ENCODE data around the gene NBDY. TPM values are rescaled to one million over a fixed set of nuclear protein-coding genes. Genes with fewer than 3 reads are reported as not detected.
"Not testable (repeated sequence)": the region's sequence is repeated elsewhere in the genome, so short reads cannot be mapped to it uniquely, and the experiment has no call there.

NBDY gene
- total RNA-seq, 1 donor from 2014 or later, result 2.4 TPM

DNA sequence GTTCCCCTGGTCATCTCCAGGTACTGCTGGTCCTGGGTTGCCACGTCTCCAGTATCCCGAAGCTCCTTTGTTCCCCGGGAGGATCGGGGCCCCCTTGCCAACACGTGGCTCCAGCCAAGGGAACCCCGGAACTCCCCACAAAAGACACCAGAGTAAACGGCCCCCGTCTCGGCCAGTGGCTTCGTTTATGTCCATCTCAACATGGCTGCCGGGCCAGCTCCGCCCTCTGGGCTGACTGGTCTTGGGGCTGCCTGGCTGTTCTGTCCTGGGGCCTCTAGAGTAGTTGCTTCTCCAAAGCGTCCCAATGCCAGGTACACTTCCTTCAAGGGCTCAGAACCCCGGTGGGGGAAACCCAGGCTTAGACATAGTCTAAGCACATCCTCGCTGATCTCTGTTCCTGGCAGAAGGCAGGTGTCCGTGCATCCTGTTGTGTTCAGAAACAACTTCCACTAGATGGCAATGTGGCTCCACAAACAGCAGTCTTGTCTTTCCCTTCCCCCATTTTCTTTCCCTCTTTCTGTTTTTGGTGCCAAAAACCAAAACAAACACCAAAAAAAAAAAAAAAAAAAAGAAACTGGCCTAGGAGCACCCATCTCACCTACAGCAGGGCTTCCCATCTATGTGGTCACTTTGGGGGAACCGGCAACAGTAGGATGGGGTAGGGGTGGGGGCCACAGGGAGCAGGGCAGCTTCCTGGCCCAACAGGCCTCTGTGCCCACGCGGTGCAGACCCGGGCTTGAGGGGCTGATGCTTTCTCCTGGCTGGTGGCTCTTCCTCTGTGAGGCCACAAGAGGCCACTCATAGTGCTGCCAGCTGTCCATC, 35.3 kb downstream of the NBDY start:
- DNase-seq (ENCODE audit: low spot score), result peak; percentile 57

DNA sequence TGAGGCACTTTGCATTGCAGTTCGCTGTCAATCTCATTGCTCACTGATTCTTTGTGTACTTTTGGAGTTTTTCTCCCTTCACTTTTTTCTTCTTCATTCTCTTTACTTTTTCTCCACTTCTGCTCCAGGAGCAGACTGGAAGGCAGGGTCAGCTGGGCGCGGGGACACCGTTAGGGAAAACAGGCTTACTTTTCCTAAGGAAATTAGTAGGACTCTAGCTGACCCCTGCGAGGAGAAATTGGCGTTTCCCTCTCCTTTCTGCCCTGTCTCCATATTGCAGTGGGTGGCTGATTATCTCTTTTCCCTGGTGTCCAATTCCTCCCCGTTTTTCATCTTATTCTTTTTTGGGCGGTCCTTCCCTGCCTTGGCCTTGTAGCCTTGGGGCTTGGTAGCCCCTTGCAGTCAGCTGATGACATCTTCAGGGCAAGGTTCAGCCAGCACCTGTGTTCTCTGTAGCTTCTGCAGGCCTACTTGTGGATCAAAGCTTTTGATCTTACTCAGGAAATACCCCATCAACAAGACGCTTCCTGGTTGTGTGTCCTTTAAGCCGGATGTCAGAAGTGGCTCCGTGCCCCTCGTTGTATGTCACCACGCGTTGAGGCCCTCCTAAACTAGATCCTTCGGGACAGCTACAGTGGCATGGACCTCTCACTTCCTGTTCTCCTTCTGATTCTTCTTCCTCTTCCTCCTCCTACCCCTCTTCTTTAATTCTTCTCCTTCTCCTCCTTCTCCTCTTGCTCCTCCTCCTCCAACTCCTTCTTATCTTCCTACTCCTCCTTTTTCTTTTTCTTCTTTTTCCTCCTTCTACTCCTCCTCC, 36.1 kb downstream of the NBDY start:
- no peak for DNase-seq (ENCODE audit: low spot score)

DNA sequence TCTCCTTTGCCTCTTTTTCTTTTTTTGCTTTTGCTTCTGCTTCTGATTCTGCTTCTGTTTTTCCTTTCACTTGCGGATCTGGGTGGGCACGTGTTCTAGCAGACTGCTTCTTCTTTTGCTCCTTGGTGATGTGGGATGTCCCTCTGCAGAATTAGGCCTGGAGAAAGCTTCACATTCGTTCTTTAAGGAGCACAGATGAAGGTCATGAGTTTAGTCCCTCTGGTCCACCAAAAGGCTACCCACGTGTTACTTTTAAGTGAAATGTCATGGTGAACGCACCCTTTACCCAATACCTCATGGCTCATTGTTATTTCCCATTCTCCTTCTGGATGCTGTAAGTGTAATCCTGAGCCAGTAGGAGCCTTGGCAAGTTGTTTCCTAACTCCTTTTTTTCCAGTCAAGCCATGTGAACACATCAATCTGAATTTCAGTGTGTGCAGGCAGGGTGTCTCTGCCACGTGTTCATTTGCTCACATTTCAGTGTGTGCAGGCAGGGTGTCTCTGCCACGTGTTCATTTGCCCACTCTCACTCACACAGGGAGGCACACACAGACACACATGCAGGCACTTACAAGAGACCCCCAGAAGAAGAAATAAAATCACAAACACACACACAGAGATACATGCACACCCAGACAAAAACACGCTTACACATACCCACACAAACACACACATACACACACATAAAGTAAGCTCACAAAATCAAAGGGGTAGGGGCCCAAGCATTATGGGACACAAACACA, 36.9 kb downstream of the NBDY start:
- no peak for DNase-seq (ENCODE audit: low spot score)

DNA sequence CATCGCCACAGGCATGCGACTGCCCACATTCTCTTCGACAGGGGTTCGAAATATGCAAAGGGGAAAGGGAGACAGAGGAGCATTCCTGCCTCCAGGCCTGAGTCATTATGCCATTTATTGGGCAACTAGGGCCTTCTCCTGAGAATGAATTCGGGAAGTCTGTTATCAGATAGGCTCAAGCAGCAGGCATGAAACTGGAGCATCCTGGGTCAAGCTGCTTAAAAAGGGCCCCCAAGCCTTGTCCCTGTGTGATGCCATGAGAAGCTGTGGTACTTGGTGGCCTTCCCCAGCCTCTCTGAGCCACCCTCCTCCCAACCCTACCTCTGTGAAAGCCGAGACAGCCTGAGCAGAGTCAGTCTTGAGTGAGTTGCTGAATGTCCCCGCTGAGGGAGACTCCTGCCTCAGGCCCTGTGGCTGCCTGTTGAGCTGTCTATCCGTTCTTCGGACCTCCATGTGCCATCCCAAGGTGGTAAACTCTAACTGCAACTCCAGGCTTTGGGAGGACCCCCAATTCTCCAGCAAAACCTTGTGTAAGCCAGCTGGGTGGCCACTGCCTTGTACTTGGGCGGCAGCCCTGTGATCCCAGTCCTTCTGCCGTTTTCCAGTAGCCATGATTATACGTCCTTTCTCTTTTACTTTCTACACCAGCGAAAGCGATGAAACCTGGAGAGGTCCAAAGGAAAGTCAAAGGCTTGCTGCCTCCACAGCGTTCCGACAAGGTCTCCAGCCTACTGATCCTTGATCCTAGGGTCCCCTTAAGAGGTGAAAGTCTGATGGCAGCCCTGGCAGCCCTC, 37.7 kb downstream of the NBDY start:
- DNase-seq (ENCODE audit: low spot score), result no peak

DNA sequence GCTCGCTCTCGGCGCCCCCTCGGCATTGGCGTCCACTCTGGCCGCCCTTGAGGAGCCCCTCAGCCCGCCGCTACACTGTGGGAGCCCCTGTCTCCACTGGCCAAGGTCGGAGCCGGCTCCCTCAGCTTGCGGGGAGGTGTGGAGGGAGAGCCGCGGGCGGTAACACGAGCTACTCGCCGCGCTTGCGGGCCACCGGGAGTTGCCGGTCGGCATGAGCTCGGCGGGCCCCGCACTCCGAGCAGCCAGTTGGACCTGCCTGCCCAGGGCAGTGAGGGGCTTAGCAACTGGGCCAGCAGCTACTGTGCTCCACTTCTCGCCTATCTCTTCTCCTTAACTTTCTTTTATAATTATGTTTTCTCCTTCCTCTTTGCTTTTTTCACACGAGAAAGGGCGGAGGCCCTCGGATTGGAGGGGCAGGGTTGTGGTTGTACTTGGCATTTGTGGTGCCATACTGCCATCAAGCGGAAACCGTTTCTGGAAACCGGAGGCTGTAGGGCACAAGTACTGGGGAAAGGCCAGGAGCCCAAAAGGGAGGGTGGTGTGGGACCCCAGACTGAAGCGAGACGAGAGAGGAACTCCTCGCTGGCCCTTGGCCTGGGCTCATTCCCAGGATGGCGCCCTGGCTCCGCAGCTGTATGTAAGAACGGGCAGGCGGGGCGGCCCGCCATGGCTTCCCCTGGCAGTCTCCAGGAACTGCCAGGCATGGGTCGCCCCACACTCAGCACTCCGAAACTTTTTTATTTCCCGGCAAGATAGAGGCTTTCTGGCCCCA, 38.5 kb downstream of the NBDY start:
- not testable (repeated sequence) for DNase-seq (ENCODE audit: low spot score)

DNA sequence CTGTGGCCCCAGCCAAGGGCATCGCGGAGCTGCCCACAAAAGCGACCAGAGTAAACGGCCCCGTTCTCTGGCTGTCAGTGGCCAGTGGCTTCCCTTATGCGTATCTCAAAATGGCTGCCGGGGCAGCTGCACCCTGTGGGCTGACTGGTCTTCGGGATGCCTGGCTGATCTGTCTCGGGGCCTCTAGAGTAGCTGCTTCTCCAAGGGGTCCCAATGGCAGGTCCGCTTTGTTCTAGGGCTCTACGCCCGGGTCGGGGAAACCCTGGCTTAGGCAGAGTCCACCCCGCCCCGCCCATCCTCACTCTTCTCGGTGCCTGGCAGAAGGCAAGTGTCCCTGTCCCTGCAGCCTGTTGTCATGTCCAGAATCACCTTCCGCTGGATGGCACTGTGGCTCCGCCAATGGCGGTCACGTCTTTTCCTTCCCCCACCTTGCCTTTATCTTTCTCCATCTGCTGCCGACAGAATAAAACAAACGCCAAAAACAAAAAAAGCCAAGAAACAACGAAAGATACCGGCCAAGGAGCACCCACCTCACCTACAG, 39.1 kb downstream of the NBDY start:
- not testable (repeated sequence) for DNase-seq (ENCODE audit: low spot score)

DNA sequence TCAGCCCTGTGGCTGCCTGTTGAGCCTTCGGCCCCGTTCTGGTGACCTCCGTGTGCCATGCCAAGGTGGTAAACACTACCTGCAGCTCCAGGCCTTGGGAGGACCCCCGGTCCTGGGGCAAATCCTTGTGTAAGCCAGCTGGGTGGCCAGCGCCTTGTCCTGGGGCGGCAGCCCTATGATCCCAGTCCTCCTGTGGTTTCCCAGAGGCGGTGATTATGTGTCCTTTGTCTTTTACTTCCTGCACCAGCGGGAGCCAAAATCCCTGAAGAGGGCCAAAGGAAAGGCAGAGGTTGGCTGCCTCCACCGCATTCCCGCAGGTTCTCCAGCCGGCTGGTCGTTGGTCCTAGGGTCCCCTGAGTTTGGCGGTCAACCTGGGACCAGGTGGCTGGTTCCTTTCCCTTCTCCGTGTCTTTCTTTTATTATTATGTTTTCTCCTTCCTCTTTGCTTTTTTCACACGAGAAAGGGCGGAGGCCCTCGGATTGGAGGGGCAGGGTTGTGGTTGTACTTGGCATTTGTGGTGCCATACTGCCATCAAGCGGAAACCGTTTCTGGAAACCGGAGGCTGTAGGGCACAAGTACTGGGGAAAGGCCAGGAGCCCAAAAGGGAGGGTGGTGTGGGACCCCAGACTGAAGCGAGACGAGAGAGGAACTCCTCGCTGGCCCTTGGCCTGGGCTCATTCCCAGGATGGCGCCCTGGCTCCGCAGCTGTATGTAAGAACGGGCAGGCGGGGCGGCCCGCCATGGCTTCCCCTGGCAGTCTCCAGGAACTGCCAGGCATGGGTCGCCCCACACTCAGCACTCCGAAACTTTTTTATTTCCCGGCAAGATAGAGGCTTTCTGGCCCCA, 43.9 kb downstream of the NBDY start:
- DNase-seq (ENCODE audit: low spot score), result not testable (repeated sequence)

DNA sequence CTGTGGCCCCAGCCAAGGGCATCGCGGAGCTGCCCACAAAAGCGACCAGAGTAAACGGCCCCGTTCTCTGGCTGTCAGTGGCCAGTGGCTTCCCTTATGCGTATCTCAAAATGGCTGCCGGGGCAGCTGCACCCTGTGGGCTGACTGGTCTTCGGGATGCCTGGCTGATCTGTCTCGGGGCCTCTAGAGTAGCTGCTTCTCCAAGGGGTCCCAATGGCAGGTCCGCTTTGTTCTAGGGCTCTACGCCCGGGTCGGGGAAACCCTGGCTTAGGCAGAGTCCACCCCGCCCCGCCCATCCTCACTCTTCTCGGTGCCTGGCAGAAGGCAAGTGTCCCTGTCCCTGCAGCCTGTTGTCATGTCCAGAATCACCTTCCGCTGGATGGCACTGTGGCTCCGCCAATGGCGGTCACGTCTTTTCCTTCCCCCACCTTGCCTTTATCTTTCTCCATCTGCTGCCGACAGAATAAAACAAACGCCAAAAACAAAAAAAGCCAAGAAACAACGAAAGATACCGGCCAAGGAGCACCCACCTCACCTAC, 44.5 kb downstream of the NBDY start:
- not testable (repeated sequence) for DNase-seq (ENCODE audit: low spot score)

DNA sequence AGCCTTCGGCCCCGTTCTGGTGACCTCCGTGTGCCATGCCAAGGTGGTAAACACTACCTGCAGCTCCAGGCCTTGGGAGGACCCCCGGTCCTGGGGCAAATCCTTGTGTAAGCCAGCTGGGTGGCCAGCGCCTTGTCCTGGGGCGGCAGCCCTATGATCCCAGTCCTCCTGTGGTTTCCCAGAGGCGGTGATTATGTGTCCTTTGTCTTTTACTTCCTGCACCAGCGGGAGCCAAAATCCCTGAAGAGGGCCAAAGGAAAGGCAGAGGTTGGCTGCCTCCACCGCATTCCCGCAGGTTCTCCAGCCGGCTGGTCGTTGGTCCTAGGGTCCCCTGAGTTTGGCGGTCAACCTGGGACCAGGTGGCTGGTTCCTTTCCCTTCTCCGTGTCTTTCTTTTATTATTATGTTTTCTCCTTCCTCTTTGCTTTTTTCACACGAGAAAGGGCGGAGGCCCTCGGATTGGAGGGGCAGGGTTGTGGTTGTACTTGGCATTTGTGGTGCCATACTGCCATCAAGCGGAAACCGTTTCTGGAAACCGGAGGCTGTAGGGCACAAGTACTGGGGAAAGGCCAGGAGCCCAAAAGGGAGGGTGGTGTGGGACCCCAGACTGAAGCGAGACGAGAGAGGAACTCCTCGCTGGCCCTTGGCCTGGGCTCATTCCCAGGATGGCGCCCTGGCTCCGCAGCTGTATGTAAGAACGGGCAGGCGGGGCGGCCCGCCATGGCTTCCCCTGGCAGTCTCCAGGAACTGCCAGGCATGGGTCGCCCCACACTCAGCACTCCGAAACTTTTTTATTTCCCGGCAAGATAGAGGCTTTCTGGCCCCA, 49.3 kb downstream of the NBDY start:
- DNase-seq (ENCODE audit: low spot score), result not testable (repeated sequence)

DNA sequence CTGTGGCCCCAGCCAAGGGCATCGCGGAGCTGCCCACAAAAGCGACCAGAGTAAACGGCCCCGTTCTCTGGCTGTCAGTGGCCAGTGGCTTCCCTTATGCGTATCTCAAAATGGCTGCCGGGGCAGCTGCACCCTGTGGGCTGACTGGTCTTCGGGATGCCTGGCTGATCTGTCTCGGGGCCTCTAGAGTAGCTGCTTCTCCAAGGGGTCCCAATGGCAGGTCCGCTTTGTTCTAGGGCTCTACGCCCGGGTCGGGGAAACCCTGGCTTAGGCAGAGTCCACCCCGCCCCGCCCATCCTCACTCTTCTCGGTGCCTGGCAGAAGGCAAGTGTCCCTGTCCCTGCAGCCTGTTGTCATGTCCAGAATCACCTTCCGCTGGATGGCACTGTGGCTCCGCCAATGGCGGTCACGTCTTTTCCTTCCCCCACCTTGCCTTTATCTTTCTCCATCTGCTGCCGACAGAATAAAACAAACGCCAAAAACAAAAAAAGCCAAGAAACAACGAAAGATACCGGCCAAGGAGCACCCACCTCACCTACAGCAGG, 50.0 kb downstream of the NBDY start:
- not testable (repeated sequence) for DNase-seq (ENCODE audit: low spot score)

DNA sequence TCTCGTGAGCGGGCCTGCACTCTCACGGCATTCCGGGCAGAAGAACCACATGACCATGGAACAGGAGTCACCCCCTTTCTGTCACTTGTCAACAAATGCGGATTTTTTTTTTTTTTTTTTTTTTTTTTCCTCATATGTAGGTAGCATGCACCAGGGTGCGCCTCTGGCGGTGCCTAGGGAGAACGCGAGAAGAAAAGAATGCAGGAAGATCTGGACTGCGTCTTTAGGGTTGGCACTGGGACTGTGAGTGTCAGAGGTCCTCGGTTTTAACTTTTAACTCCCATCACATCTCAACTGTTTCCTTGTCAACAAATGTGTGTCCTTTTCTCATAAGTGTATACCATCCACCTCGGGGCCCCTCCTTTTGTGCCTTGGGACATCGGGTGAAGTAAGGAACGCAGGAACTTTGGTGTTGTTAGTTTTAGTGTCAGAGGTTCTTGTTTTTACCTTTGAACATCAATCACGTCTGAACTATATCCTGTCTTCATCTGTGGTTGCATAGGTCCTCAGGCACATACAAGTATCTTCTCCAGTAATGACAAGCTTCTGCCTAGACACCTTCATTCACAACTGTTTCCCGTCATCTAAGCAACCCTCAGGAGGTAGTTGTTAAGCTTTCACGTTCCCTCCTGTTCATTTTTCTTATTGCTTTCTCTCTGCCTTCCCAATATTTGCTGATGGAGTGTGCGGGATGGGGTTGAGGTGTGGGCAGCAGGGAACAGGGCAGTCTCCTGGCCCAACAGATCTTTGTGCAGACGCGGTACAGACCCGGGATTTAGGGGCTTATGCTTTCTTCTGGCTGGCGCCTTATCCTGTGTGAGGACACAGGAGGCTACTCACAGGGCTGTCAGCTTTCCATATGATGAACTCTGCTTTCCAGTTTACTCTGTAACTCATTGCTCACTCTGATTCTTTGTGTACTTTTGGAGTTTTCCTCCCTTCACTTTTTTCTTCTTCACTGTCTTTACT, 51.9 kb downstream of the NBDY start:
- not testable (repeated sequence) for DNase-seq (ENCODE audit: low spot score)

DNA sequence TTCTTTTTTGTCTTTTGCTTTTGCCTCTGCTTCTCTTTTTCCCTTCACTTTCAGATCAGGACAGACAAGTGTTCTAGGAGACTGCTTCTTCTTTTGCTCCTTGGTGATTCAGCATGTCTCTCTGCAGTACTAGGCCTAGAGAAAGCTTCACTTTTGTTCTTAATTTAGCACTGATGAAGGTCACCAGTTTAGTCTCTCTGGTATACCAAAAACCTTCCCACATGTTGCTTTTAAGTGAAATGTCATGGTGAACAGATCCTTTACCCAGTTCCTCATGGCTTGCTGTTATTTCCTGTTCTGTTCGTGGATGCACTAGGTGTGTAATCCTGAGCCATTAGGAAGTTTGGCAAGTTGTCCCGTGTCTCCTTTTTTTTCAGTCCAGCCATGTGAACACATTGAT, 53.3 kb downstream of the NBDY start:
- no peak for DNase-seq (ENCODE audit: low spot score)

DNA sequence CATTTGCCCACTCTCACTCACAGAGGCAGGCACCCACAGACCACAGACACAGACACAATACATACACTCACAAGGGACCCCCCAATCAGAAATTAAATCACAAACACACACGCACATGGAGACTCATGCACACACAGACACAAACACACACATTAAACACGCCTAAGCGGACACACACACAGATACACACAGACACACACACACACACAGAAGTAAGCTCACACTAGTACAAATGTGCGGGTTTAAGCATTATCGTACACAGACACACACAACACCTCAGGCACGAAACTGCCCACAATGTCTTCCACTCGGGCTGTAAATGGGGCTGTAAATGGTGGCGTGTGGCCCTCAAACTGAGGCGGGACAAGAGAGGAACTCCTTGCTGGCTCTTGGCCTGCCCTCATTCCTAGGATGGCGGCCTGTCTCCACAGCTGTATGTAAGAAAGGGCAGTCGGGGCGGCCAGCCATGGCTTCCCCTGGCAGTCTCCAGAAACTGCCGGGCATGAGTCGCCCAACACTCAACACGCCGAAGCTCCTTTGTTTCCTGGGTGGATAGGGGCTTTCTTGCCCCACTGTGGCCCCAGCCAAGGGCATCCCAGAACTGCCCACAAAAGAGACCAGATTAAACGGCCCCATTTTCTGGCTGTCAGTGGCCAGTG, 53.9 kb downstream of the NBDY start:
- DNase-seq (ENCODE audit: low spot score), result no peak

DNA sequence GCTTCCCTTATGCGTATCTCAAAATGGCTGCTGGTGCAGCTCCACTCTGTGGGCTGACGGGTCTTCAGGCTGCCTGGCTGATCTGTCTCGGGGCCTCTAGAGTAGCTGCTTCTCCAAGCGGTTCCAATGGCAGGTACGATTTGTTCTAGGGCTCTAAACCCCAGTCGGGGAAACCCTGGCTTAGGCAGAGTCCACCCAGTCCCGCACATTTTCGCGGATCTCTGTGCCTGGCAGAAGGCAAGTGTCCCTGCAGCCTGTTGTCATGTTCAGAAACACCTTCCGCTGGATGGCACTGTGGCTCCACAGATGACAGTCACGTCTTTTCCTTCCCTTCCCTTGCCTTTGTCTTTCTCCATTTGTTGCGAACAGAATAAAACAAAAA, 54.4 kb downstream of the NBDY start:
- no peak for DNase-seq (ENCODE audit: low spot score)

DNA sequence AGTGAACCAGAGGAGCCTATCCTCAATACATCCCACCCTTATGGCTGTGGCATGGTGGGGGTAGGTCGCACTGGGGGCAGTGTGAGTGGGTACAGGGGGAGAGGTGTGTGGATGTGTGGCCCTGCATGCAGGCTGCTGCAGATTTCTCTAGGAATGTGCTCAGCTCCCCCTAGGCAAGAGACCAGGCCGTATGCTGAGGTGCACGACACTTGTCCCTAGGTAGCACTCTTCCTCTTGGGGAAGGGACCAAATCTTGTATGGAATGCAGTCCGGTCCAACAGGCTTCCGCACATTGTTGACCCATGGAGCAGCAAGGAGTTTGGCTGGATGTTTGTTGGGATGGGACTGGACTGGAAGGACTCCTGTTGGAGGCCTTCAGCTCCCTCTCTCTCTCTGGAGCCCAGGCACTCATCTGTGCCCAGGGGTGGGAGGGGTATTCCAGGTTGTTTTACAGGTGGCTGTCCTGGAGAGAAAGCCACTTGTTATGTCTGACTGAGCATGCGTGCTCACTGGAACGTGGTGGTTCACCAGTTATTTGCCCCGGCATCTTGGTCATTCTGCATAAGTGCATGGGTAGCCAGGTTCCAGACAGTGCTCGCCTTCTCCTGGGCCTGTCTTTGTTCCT, 55.1 kb downstream of the NBDY start:
- DNase-seq (ENCODE audit: low spot score), result no peak

DNA sequence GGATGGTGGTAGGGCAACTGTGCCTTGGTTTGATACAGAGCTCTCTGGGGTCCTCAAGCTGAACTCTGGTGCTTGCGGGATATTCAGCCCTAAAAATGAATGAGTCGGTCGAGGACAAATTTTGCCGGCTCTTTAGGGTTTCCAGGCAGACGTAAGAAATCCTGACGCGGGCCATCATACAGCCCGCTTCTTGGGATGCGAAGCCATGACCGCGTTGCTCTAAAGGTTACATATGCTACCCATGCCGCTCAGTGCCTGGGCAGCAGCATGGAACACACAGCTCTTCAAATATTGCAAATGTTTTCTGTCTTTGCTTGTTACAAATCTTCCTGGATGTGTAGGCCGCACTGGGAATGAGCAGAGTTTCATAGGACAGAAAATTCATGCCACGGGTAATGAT, 55.6 kb downstream of the NBDY start:
- no peak for DNase-seq (ENCODE audit: low spot score)
